Endometrial microvascular endothelial cells (primary cell): ENCODE measurements around the gene ZFP36. TPM values are rescaled to one million over a fixed set of nuclear protein-coding genes. Genes with fewer than 3 reads are reported as not detected.
"Not testable (repeated sequence)": the region's sequence is repeated elsewhere in the genome, so short reads cannot be mapped to it uniquely, and the experiment has no call there.

ENCODE experiments used
- in situ Hi-C: cut with HindIII; loops from 2 replicates; pipeline ENCODE4 v1.10.0; 2017; ENCODE audit warnings: low sequenced_read_pairs, low pct_unique_long_range_greater_than_20kb; ENCODE audit errors: inconsistent ontology term
- total RNA-seq: library from RNA; depleted of rRNA; stranded (reverse); fragments of >200 nt; gene quantifications from one replicate; pipeline ENCODE4 v1.2.3, GENCODE V29; 2015; ENCODE audit errors: inconsistent ontology term

ZFP36 gene
- total RNA-seq, 1 donor from 2014 or later, result 2.8 TPM

DNA sequence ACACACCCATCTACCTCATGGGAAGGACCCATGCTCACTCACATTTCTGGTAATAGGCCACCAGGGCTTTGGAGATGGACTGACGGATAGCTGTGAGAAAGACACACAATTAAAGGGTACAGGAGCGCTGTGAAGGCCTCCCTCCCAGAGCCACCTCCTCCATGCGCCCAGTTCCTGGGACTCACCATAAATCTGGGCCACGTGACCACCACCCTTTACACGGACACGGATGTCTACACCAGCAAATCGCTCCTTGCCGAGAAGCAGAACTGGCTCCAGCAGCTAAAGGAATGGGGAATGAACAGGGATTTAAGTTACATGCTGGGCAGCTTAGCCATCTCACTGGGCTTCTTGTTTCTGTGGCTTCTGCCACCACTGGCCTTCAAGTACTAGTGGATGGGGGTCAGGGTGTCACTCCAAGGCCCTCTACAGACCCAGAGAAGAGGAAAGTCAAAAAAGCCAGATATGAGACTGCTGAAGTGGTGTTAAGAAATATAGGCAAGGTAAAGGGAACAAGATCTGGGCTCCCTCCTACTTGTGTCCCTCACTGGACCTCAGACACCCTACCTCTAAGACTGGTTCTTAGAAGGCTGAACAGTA is 26.9 kb downstream of the ZFP36 start:
- in situ Hi-C loops, result no loop called here

DNA sequence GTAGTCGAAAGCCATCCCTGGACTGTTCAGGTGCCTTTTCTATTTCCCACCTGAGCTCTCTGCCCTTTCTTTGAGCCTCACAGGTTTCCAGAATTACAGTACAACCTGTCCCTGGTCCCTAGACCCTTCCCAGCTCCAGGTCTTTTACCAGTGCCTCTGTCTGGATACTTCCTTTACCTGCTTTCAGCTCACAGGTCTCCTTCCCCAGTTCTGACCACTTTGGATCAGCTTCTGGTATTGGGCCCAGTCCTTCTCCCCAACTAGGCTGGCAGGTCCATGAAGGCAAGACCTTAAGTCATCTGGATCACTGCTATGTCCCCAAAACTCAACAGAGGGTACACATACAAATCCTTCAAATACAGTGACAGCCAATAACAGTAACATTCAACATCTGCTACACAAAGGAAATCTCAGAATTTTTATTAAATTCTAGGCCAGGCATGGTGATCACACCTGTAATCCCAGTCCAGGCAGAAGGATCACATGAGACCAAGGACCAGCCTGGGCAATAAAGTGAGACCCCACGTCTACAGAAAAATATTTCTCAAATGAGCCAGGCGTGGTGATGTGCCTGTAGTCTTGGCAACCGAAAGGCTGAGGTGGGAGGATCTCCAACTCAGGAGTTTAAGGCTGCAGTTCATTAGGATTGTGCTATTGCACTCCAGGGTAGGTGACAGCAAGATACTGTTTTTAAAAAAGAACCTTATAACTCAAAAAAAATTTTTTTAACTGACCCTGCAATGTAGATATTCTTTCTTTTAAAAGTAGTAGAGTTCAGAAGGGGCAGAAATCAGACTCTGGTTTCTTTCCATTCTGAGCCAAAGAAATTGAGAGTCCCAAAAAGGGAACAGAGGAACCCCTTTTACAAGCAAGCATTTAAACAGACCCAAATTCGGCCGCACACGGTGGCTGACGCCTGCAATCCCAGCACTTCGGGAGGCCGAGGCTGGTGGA is 27.8 kb downstream of the ZFP36 start:
- in situ Hi-C loops, result no loop called here

DNA sequence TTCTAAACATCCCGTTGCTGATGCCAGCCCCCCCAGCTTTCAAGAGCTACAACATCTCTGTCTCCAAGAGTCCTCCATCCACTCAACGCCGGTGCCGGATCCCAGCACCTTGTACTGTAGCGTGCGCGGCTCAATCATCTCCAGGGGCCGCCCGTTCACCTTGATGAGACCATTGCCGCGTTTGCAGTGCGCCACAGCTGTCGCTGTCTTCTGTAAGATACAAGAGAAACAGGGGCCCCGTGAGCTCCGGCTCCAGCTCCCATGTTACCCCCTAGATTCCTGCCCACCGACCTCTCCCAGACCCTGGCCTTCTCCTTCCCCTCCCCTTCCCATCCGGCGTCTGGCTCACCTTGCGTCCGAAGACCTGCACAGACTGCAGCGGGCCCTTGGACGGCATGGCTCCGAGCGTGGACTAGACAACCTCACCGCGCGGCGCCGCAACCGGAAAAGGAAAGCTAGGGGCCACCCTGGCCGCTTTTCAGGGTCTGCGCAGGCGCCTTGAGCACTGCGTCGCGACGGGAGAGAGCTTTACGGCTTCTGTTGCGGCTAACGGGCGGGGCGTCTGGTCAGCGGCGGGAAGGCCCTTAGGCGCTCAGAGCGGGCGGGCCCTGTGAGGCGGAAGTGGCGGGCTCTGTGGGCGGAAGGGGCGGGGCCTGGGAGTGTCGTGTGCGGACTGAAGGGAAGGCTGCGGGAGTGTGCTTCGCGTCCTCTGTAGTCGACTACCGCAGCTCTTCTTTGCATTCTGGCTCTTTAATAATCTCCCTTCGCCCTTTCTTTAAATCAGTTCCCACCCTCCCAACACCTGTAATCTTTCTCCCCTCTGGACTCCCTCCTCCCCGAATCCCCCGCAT is 29.1 kb downstream of the ZFP36 start, which contains the start of gene RPS16:
Gene RPS16, minus strand, starts transcription at position 451 of the 851 bp plus-strand sequence. Its CDS starts 54 bp downstream, at position 397.
- in situ Hi-C loops, result no loop called here

DNA sequence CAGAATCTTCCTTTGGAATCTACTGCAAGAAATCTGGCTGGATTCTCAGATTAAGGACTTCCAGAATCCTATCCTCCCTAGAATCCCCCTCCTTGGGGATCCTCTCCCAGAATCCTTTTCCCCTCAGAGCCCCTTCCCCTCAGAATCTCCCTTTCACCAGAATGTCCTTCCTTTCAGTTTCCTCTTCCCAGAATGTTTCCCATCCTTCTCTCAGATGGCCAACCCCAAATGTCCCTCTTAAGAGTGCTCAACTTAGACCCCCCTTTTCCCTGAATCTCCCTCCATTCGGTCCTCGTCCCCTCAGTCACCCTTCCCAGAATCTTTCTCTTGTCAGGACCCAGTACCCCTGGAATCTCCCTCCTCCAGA is 29.7 kb downstream of the ZFP36 start:
- in situ Hi-C loops, result no loop called here

DNA sequence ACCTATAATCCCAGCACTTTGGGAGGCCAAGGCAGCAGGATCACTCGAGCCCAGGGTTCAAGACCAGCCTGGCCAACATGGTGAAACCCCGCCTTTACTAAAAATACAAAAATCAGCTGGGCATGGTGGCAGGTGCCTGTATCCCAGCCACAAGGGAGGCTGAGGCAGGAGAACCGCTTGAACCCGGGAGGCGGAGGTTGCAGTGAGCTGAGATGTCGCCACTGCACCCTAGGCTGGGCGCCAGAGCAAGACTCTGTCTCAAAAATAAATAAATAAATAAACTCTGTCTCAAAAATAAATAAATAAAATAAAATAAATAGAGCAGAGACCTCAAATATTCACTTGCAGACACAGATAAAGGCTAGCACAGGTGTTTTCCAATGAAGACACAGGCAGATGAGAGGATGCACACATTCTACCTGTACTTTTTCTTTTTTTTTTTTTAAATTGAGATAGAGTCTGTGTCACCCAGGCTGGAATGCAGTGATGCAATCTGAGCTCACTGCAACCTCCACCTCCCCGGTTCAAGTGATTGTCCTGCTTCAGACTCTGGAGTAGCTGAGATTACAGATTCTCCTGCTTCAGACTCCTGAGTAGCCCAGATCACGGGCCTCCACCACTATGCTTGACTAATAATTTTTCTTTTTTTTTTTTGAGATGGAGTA is 31.8 kb downstream of the ZFP36 start:
- in situ Hi-C loops, result no loop called here

DNA sequence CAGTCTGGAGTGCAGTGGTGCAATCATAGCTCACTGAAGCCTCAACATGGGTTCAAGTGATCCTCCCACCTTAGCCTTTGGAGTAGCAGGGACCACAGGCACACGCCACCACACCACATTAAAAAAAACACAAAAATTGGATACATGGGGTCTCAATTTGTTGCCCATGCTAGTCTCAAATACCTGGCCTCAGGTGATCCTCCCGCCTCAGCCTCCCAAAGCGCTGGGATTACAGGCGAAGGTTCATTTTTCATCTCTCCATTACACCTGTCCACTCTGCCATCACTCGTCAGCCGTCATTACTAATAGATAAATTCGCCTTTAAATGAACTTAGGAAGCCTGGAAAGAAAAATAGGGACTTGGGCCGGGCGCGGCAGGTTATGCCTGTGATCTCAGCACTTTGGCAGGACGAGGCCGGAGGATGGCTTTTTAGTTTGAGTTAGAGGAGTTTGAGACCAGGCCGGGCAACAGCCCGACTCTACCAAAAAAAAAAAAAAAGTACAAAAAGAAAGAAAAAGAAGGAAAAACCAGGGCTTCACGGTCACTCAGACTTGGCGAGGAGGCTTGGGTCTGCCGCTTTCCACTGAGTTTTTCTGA is 38.0 kb downstream of the ZFP36 start:
- in situ Hi-C loops, result no loop called here

DNA sequence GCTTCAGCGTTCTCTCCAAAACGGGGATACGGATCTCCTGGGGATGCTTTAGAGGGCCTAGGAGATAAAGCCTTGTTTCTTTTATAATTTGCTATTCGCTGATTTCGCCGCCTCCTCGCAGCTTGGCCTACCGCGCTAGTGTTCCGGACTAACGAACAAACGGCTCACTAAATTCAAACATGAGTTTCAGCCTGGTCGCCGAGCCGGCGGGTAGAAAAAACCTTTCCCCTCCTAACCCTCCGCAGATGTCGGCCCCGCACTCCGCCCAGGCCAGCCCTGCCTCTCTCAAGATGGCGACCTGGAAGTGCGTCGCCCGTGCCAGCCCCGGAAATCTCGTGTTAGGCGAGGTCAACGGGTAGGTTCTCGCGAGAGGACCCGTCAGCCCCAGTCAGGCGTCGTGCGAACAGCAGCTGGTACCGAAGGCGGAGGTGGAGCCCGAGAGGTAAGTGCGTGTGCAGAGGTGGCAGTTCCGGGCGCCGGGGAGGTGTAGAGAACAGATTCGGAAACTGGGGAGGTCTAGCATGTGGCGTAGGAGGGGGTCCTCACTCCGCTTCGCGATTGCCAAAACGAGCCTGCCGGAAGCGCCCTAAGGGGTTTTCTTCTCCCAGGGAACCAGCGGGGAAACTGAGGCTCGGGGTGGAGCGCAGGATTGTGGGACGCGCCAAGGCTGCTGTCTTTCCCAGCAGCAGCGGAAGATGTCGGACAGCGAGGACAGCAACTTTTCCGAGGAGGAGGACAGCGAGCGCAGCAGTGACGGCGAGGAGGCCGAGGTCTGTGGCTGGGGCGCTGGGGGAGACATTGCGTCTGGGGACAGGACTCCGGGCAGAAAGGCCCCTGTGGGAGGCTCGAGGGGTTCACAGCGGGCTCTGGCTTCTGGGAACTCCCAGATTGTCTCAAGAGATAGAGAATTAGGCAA is 38.8 kb downstream of the ZFP36 start, which contains the start of gene SUPT5H:
Gene SUPT5H, plus strand, starts transcription at position 387 of the 916 bp plus-strand sequence. Its CDS starts 309 bp downstream, at position 696.
- in situ Hi-C loops, result no loop called here

DNA sequence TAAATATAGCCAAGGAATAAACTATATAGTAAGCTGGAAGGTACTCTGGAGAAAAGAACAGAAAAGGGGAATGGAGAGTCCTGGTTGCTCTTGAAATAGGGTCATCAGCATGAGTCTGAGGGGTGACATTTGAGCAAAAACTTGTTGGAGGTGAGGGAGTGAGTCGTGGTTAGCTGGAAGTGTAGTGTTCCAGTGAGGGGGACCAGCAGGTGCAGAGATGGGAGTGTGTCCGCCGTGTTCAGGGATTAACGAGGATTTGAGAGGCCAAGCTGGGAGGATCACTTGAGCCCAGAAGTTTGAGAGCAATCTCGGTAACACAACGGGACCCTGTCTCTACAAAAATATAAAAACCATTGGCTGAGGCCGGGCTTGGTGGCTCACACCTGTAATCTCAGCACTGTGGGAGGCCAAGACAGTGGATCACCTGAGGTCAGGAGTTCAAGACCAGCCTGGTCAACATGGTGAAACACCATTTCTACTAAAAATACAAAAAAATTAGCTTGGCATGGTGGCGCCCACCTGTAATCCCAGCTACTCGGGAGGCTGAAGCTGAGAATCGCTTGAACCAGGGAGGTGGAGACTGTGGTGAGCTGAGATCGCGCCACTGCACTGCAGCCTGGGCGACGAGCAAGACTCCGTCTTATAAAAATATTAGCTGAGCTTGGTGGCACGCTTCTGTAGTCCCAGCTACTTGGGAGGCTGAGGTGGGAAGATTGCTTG is 39.9 kb downstream of the ZFP36 start:
- in situ Hi-C loops, result no loop called here

DNA sequence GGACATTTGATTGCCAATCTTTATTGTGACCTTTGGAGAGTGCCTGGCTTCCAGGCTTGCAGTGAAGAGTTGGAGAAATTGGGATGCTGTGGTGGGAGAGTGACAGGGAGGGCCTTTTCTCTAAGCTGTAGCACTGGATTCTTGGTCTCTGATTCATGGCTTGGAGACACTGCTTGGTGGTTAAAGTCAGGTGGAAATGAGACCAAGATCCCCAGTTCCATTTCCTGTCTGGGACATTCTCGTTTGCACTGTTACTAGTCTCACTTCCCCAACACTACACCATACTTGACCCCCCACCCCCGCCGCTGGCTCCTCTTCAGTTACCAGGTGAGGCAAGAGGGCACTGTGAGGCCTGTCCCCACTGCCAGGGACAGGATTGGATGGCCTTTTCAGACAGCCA is 41.6 kb downstream of the ZFP36 start:
- in situ Hi-C loops, result no loop called here

DNA sequence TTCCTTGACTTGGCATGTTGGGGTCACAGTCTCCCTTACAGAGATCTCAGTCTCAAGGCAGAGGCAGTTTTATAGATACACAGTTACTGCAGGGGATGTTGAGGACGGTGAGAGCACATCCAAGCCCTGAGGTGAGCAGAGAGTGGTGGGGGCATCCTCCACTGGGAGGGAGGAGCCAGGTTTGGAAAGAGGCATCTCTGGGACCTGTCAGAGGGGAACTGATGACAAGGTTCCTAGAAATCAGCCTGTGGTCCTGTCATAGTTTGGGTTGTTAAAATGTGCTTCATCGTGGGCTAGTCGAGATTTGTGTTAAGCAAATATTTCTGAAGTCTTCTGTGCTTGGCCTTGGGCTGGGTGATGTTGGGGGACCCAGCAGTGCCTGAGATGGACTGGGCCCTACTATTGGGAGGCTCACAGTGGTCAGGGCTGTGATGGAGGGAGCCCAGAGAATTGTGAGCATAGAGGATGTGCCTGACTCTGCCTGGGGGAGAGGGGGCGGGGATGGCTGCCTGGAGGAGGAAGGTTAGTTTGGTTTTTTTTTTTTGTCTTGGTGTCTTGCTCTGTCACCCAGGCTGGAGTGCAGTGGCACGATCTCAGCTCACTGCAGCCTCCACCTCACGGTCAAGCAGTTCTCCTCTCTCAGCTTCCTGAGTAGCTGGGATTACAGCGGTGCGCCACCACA is 42.6 kb downstream of the ZFP36 start:
- in situ Hi-C loops, result no loop called here

DNA sequence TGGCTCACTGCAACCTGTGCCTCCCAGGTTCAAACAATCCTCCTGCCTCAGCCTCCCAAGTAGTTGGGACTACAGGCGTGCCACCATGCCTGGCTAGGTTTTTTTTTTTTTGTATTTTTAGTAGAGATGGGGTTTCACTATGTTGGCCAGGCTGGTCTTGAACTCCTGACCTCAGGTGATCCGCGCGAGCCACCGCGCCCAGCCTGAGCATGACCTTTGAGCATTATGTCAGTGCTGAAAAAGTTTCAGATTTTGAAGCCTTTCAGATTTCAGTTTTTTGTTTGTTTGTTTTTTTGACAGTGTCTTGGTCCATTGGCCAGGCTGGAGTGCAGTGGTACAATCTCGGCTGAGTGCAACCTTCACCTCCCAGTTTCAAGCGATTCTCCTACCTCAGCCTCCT is 44.6 kb downstream of the ZFP36 start:
- in situ Hi-C loops, result not testable (repeated sequence)

Other genes with a start within 250 kb of the ZFP36 start
- gene NCCRP1, start 209.9 kb upstream of the ZFP36 start, total RNA-seq, result not detected
- not detected for gene SYCN, start 202.6 kb upstream of the ZFP36 start, total RNA-seq
- gene IFNL3, start 161.8 kb upstream of the ZFP36 start, total RNA-seq, result not detected
- not detected for gene IFNL4, start 158.0 kb upstream of the ZFP36 start, total RNA-seq
- not detected for gene IFNL2, start 138.5 kb upstream of the ZFP36 start, total RNA-seq
- not detected for gene IFNL1, start 110.4 kb upstream of the ZFP36 start, total RNA-seq
- 0.74 TPM for gene LRFN1, start 86.0 kb upstream of the ZFP36 start, total RNA-seq
- 68.0 TPM for gene GMFG, start 70.8 kb upstream of the ZFP36 start, total RNA-seq
- gene SAMD4B, start 64.4 kb upstream of the ZFP36 start, total RNA-seq, result 87.2 TPM
- gene PAF1, start 15.7 kb upstream of the ZFP36 start, total RNA-seq, result 48.7 TPM
- gene MED29, start 15.5 kb upstream of the ZFP36 start, total RNA-seq, result 23.0 TPM
- gene PLEKHG2, start 5.8 kb downstream of the ZFP36 start, total RNA-seq, result 12.8 TPM
- gene RPS16, start 29.1 kb downstream of the ZFP36 start, total RNA-seq, result 1,019 TPM
- 64.7 TPM for gene SUPT5H, start 38.7 kb downstream of the ZFP36 start, total RNA-seq
- 102 TPM for gene TIMM50, start 74.0 kb downstream of the ZFP36 start, total RNA-seq
- gene DLL3, start 92.1 kb downstream of the ZFP36 start, total RNA-seq, result 0.19 TPM
- gene SELENOV, start 108.3 kb downstream of the ZFP36 start, total RNA-seq, result not detected
- gene EID2B, start 126.0 kb downstream of the ZFP36 start, total RNA-seq, result 2.3 TPM
- gene EID2, start 133.3 kb downstream of the ZFP36 start, total RNA-seq, result 13.8 TPM
- gene LGALS13, start 195.7 kb downstream of the ZFP36 start, total RNA-seq, result not detected
- not detected for gene LGALS16, start 249.1 kb downstream of the ZFP36 start, total RNA-seq